ENCODE measurements around the gene UBXN10.
"Not testable (repeated sequence)": the region's sequence is repeated elsewhere in the genome, so short reads cannot be mapped to it uniquely, and the experiment has no call there.

The UBXN10 gene

GRCh38 chr1:20212685-20213331, 26.9 kb downstream of the UBXN10 start:
- no peaks in the 10 kb centered on the region for H3K9me3 Mint-ChIP-seq
- H3K36me3 Mint-ChIP-seq (ENCODE audit: low read depth) = no peaks in the 10 kb centered on the region
- peaks cover 50% of the 10 kb centered on the region for H3K27me3 Mint-ChIP-seq
- intact Hi-C loops (cut with micrococcal nuclease) = loop anchor here (2.0 kb wide), 1 partner anchor 282 kb away; no protein-coding TSS in a partner anchor
- H3K4me3 Mint-ChIP-seq = no peak overlapping the region
- H3K27ac Mint-ChIP-seq = no peak overlapping the region
- no peaks in the 10 kb centered on the region for H3K4me1 Mint-ChIP-seq (ENCODE audit: low read depth)

GRCh38 chr1:20215716-20216115, 29.8 kb downstream of the UBXN10 start:
- intact Hi-C loops (cut with micrococcal nuclease) = no loop called here
- H3K27ac Mint-ChIP-seq = no peak overlapping the region
- peaks cover 52% of the 10 kb centered on the region for H3K27me3 Mint-ChIP-seq
- no peaks in the 10 kb centered on the region for H3K4me1 Mint-ChIP-seq (ENCODE audit: low read depth)
- H3K4me3 Mint-ChIP-seq = no peak overlapping the region
- H3K36me3 Mint-ChIP-seq (ENCODE audit: low read depth) = no peaks in the 10 kb centered on the region
- no peaks in the 10 kb centered on the region for H3K9me3 Mint-ChIP-seq

GRCh38 chr1:20216574-20216973, 30.7 kb downstream of the UBXN10 start:
- H3K4me1 Mint-ChIP-seq (ENCODE audit: low read depth) = no peaks in the 10 kb centered on the region
- peaks cover 50% of the 10 kb centered on the region for H3K27me3 Mint-ChIP-seq
- no peak overlapping the region for H3K4me3 Mint-ChIP-seq
- no peak overlapping the region for H3K27ac Mint-ChIP-seq
- no peaks in the 10 kb centered on the region for H3K36me3 Mint-ChIP-seq (ENCODE audit: low read depth)
- H3K9me3 Mint-ChIP-seq = no peaks in the 10 kb centered on the region
- intact Hi-C loops (cut with micrococcal nuclease) = no loop called here

- H3K4me1 Mint-ChIP-seq (ENCODE audit: low read depth); H3K4me3 Mint-ChIP-seq; H3K27ac Mint-ChIP-seq; intact Hi-C loops (cut with micrococcal nuclease); H3K9me3 Mint-ChIP-seq; H3K36me3 Mint-ChIP-seq (ENCODE audit: low read depth): not testable (repeated sequence)
- peaks cover 43% of the 10 kb centered on the region for H3K27me3 Mint-ChIP-seq
Observed at GRCh38 chr1:20219053-20219452, 33.2 kb downstream of the UBXN10 start.

GRCh38 chr1:20220036-20220435, 34.1 kb downstream of the UBXN10 start:
- no peak overlapping the region for H3K4me3 Mint-ChIP-seq
- peaks cover 45% of the 10 kb centered on the region for H3K27me3 Mint-ChIP-seq
- no peak overlapping the region for H3K27ac Mint-ChIP-seq
- H3K36me3 Mint-ChIP-seq (ENCODE audit: low read depth) = no peaks in the 10 kb centered on the region
- intact Hi-C loops (cut with micrococcal nuclease) = no loop called here
- no peaks in the 10 kb centered on the region for H3K9me3 Mint-ChIP-seq
- peaks cover 8% of the 10 kb centered on the region for H3K4me1 Mint-ChIP-seq (ENCODE audit: low read depth)

- peaks cover 50% of the 10 kb centered on the region for H3K27me3 Mint-ChIP-seq
- no peak overlapping the region for H3K4me3 Mint-ChIP-seq
- intact Hi-C loops (cut with micrococcal nuclease) = no loop called here
- H3K4me1 Mint-ChIP-seq (ENCODE audit: low read depth) = peaks cover 8% of the 10 kb centered on the region
- H3K36me3 Mint-ChIP-seq (ENCODE audit: low read depth) = no peaks in the 10 kb centered on the region
- no peaks in the 10 kb centered on the region for H3K9me3 Mint-ChIP-seq
- H3K27ac Mint-ChIP-seq = no peak overlapping the region
Observed at GRCh38 chr1:20223106-20223505, 37.2 kb downstream of the UBXN10 start.

GRCh38 chr1:20223551-20224419, 37.9 kb downstream of the UBXN10 start:
- no peak overlapping the region for H3K27ac Mint-ChIP-seq
- no peaks in the 10 kb centered on the region for H3K36me3 Mint-ChIP-seq (ENCODE audit: low read depth)
- no peak overlapping the region for H3K4me3 Mint-ChIP-seq

GRCh38 chr1:20224546-20224945, 38.6 kb downstream of the UBXN10 start:
- no peak overlapping the region for H3K4me3 Mint-ChIP-seq
- no peak overlapping the region for H3K27ac Mint-ChIP-seq
- peaks cover 56% of the 10 kb centered on the region for H3K27me3 Mint-ChIP-seq
- H3K4me1 Mint-ChIP-seq (ENCODE audit: low read depth) = peaks cover 8% of the 10 kb centered on the region
- no peaks in the 10 kb centered on the region for H3K9me3 Mint-ChIP-seq
- intact Hi-C loops (cut with micrococcal nuclease) = no loop called here
- no peaks in the 10 kb centered on the region for H3K36me3 Mint-ChIP-seq (ENCODE audit: low read depth)

More at GRCh38 chr1:20223551-20224419, 37.9 kb downstream of the UBXN10 start:
- intact Hi-C loops (cut with micrococcal nuclease) = no loop called here
- H3K27me3 Mint-ChIP-seq = peaks cover 55% of the 10 kb centered on the region
- H3K9me3 Mint-ChIP-seq = no peaks in the 10 kb centered on the region
- peaks cover 8% of the 10 kb centered on the region for H3K4me1 Mint-ChIP-seq (ENCODE audit: low read depth)

- Mint-ChIP-seq H3K36me3 (ENCODE audit: low read depth) (no peaks in the 10 kb centered on the region), H3K27me3 (peaks cover 68% of the 10 kb centered on the region), H3K4me1 (ENCODE audit: low read depth) (peaks cover 8% of the 10 kb centered on the region), H3K9me3 (no peaks in the 10 kb centered on the region), H3K27ac (no peak overlapping the region), H3K4me3 (no peak overlapping the region)
- intact Hi-C loops (cut with micrococcal nuclease) = no loop called here
Observed at GRCh38 chr1:20227704-20228103, 41.8 kb downstream of the UBXN10 start.

GRCh38 chr1:20228314-20228825, 42.5 kb downstream of the UBXN10 start:
- Mint-ChIP-seq H3K9me3 (no peaks in the 10 kb centered on the region), H3K36me3 (ENCODE audit: low read depth) (no peaks in the 10 kb centered on the region), H3K4me3 (no peak overlapping the region), H3K27me3 (peaks cover 70% of the 10 kb centered on the region), H3K27ac (no peak overlapping the region), H3K4me1 (ENCODE audit: low read depth) (peaks cover 2% of the 10 kb centered on the region)
- intact Hi-C loops (cut with micrococcal nuclease) = no loop called here

- H3K27me3 Mint-ChIP-seq = peaks cover 71% of the 10 kb centered on the region
- no peaks in the 10 kb centered on the region for H3K4me1 Mint-ChIP-seq (ENCODE audit: low read depth)
- no peaks in the 10 kb centered on the region for H3K9me3 Mint-ChIP-seq
- H3K27ac Mint-ChIP-seq = no peak overlapping the region
- intact Hi-C loops (cut with micrococcal nuclease) = no loop called here
- H3K4me3 Mint-ChIP-seq = no peak overlapping the region
- no peaks in the 10 kb centered on the region for H3K36me3 Mint-ChIP-seq (ENCODE audit: low read depth)
Observed at GRCh38 chr1:20229171-20229570, 43.3 kb downstream of the UBXN10 start.

- H3K9me3 Mint-ChIP-seq; H3K27ac Mint-ChIP-seq; H3K4me3 Mint-ChIP-seq; H3K36me3 Mint-ChIP-seq (ENCODE audit: low read depth); H3K4me1 Mint-ChIP-seq (ENCODE audit: low read depth); intact Hi-C loops (cut with micrococcal nuclease): not testable (repeated sequence)
- H3K27me3 Mint-ChIP-seq = peaks cover 78% of the 10 kb centered on the region
Observed at GRCh38 chr1:20232564-20232963, 46.7 kb downstream of the UBXN10 start.

- H3K27me3 Mint-ChIP-seq = peaks cover 75% of the 10 kb centered on the region
- H3K9me3 Mint-ChIP-seq = no peaks in the 10 kb centered on the region
- H3K4me1 Mint-ChIP-seq (ENCODE audit: low read depth) = no peaks in the 10 kb centered on the region
- H3K27ac Mint-ChIP-seq = no peak overlapping the region
- intact Hi-C loops (cut with micrococcal nuclease) = no loop called here
- H3K36me3 Mint-ChIP-seq (ENCODE audit: low read depth) = no peaks in the 10 kb centered on the region
- H3K4me3 Mint-ChIP-seq = no peak overlapping the region
Observed at GRCh38 chr1:20233394-20233793, 47.5 kb downstream of the UBXN10 start.

GRCh38 chr1:20233866-20234265, 48.0 kb downstream of the UBXN10 start:
- Mint-ChIP-seq H3K9me3 (no peaks in the 10 kb centered on the region), H3K4me1 (ENCODE audit: low read depth) (no peaks in the 10 kb centered on the region), H3K36me3 (ENCODE audit: low read depth) (no peaks in the 10 kb centered on the region), H3K27me3 (peaks cover 73% of the 10 kb centered on the region), H3K4me3 (no peak overlapping the region), H3K27ac (no peak overlapping the region)
- intact Hi-C loops (cut with micrococcal nuclease) = no loop called here

Data from dendritic cell treated with granulocyte-macrophage colony-stimulating factor and Interleukin-4, amounts not matched to agents 40 ng/mL and 50 ng/mL, for 4 days (primary cell).